Keratinocyte (primary cell): Measurements from ENCODE around the gene LMBR1. TPM values are rescaled to one million over a fixed set of nuclear protein-coding genes. Genes with fewer than 3 reads are reported as not detected.

Source experiments
- DNase-seq: peaks from one replicate; pipeline ENCODE4 v3.0.0-alpha.2; 2011; ENCODE audit warnings: low read depth, missing footprints, low spot score
- FAIRE-seq: peaks from 2 replicates; lab custom pipeline; 2011; peaks lifted over from hg19 to GRCh38; lab: Jason Lieb, UNC
- H2AFZ ChIP-seq: 2 replicates; pipeline ENCODE4 v1.6.0; 2012; ENCODE audit warnings: low read length, control low read depth, inconsistent platforms; ENCODE audit not compliant: control insufficient read depth
- H3K27ac ChIP-seq: 2 replicates; pipeline ENCODE4 v1.5.1; 2011; ENCODE audit warnings: low read length; ENCODE audit not compliant: control insufficient read depth, insufficient read depth
- H3K27me3 ChIP-seq: 3 replicates; pipeline ENCODE4 v1.6.0; 2011; ENCODE audit warnings: low read length; ENCODE audit not compliant: control insufficient read depth, insufficient read depth; ENCODE audit errors: extremely low read depth
- H3K36me3 ChIP-seq, 2 experiments: 2 replicates in 1 of 2; 3 replicates in 1 of 2; pipeline ENCODE4 v1.5.1; 2011; ENCODE audit warnings: low read length in 2 of 2, mild to moderate bottlenecking in 1 of 2; ENCODE audit not compliant: control insufficient read depth in 2 of 2, insufficient read depth in 2 of 2; ENCODE audit errors: extremely low read depth in 1 of 2
- H3K4me1 ChIP-seq: 3 replicates; pipeline ENCODE4 v1.5.1; 2011; ENCODE audit warnings: low read length; ENCODE audit not compliant: control insufficient read depth, insufficient read depth; ENCODE audit errors: extremely low read depth
- H3K4me2 ChIP-seq: 3 replicates; pipeline ENCODE4 v1.6.0; 2011; ENCODE audit warnings: low read depth, low read length; ENCODE audit not compliant: control insufficient read depth, insufficient read depth; ENCODE audit errors: extremely low read depth
- H3K4me3 ChIP-seq, 3 experiments: fragments of 200-600 bp in 1 of 3; sonication (generic) in 1 of 3; 2 replicates in 2 of 3; 3 replicates in 1 of 3; pipeline ENCODE4 v1.5.1; 2011 to 2016; ENCODE audit warnings: low read length in 3 of 3, mild to moderate bottlenecking in 3 of 3, control low read depth in 2 of 3, inconsistent platforms in 1 of 3, low read depth in 1 of 3, mixed read lengths in 1 of 3, mixed run types in 1 of 3, moderate library complexity in 1 of 3; ENCODE audit not compliant: control insufficient read depth in 2 of 3, insufficient read depth in 2 of 3; ENCODE audit errors: extremely low read depth in 1 of 3
- H3K79me2 ChIP-seq: 2 replicates; pipeline ENCODE4 v1.6.0; 2012; ENCODE audit warnings: low read length; ENCODE audit not compliant: control insufficient read depth, insufficient read depth
- H3K9ac ChIP-seq: 3 replicates; pipeline ENCODE4 v1.6.0; 2011; ENCODE audit warnings: low read length; ENCODE audit not compliant: control insufficient read depth, insufficient read depth; ENCODE audit errors: extremely low read depth
- H3K9me1 ChIP-seq: 3 replicates; pipeline ENCODE4 v1.6.0; 2011; ENCODE audit warnings: low read length; ENCODE audit not compliant: control insufficient read depth, insufficient read depth; ENCODE audit errors: extremely low read depth
- H3K9me3 ChIP-seq: 2 replicates; pipeline ENCODE4 v1.5.1; 2012; ENCODE audit warnings: low read depth, low read length; ENCODE audit not compliant: control insufficient read depth
- H4K20me1 ChIP-seq: 3 replicates; pipeline ENCODE4 v1.6.0; 2011; ENCODE audit warnings: low read length; ENCODE audit not compliant: control insufficient read depth, insufficient read depth; ENCODE audit errors: extremely low read depth
- CTCF ChIP-seq, 3 experiments: IDR thresholded peaks in 1 of 3; conservative IDR thresholded peaks in 1 of 3; optimal IDR thresholded peaks in 1 of 3; 2 replicates in 2 of 3; 3 replicates in 1 of 3; pipeline versions ENCODE3 to v1.5.1; 2011; ENCODE audit warnings: low read length in 3 of 3, mild to moderate bottlenecking in 3 of 3, moderate library complexity in 2 of 3, control low read depth in 1 of 3, inconsistent platforms in 1 of 3; ENCODE audit not compliant: insufficient read depth in 2 of 3; ENCODE audit errors: extremely low read depth in 1 of 3
- EZH2 ChIP-seq: IDR thresholded peaks from one replicate; pipeline ENCODE4 v1.6.1; 2012; ENCODE audit warnings: inconsistent platforms, mild to moderate bottlenecking, low read length, moderate library complexity
- dilution Hi-C: fragments of 300-500 bp; cut with MboI; formaldehyde crosslinking; loops from one replicate; pipeline ENCODE4 v1.7.0; 2020; ENCODE audit warnings: low sequenced_read_pairs; ENCODE audit not compliant: extremely low pct_ligation_motif_present
- polyA plus RNA-seq, 5 experiments: library from polyadenylated mRNA; depleted of rRNA in 3 of 5; stranded (reverse) in 3 of 5; stranded (forward) in 1 of 5; unstranded in 1 of 5; fragments of >200 nt; gene quantifications; 1 replicate in 1 of 5; 2 replicates in 3 of 5; 3 replicates in 1 of 5; pipeline versions ENCODE4 v1.2.1 to v1.2.3, GENCODE V29; 2011 to 2012; ENCODE audit warnings: missing spikeins in 2 of 5, low read depth in 1 of 5, low replicate concordance in 1 of 5

Gene LMBR1
- polyA plus RNA-seq, 1 donor (not counting 4 experiments of a cell fraction or from before 2014, with no cell fraction given), result 30.2 TPM

DNA sequence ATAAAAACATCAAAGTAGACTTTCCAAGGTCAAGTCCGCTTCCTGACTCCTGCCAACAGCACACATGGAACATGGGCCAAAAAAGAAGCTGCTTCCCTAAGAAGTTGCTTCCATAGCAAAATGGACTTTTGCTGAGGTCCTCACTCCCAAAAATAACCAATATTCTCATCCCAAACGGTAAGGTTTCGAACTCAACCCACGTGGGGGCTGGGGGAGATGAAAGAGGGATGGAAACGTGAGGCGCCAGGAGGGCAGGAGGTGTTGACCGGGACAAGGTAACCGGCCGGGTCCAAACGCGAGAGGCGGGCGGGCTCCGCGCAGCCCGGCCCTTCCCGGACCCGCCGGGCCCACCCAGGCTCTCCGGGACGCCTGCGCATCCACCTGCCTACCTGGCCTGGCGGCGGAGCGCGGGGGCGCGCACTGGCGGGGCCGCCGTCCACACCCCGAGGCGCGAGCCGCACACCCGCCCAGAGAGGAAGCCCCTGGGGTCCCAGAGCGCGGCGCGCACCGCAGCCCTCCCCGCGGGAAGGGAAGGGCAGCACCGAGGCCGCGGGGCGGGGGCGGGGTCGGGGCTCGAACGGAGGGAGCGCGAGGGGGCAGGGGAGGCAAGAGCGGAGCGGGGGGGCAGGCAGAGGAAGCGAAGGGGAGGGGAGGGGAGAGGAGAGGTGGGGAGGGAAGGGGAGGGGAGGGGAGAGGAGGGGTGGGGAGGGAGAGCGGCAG lies 742 bp downstream of the LMBR1 start:
- Histone ChIP-seq H3K9ac (peak overlapping the region; percentile 71), H3K9me1 (no peaks in the 10 kb centered on the region), H3K4me2 (peak overlapping the region; percentile 65), H3K4me1 (peaks cover 6% of the 10 kb centered on the region), H3K9me3 (no peaks in the 10 kb centered on the region), H3K27ac (peak overlapping the region; percentile 37), H3K79me2 (peaks cover 34% of the 10 kb centered on the region), H3K36me3 (no peaks in the 10 kb centered on the region), H2AFZ (peak overlapping the region; percentile 51), H3K4me3 (peak overlapping the region; percentile 75 to 81 (median 81)), H4K20me1 (no peaks in the 10 kb centered on the region), H3K27me3 (no peaks in the 10 kb centered on the region)
- DNase-seq, result no peak
- no peak for FAIRE-seq
- dilution Hi-C loops, result no loop called here
- no peak for TF ChIP-seq EZH2

GRCh38 chr7:156889746-156890145 lies 3.2 kb downstream of the LMBR1 start:
- dilution Hi-C loops, result no loop called here
- peaks cover 6% of the 10 kb centered on the region for H3K4me1 ChIP-seq
- no peaks in the 10 kb centered on the region for H3K9me3 ChIP-seq
- no peak overlapping the region for H3K9ac ChIP-seq
- H4K20me1 ChIP-seq, result no peaks in the 10 kb centered on the region
- no peaks in the 10 kb centered on the region for H3K27me3 ChIP-seq
- H3K27ac ChIP-seq, result no peak overlapping the region
- no peak for DNase-seq
- no peaks in the 10 kb centered on the region for H3K9me1 ChIP-seq
- H2AFZ ChIP-seq, result no peak overlapping the region
- H3K36me3 ChIP-seq, result no peaks in the 10 kb centered on the region
- H3K4me3 ChIP-seq, result no peak overlapping the region
- H3K79me2 ChIP-seq, result peaks cover 53% of the 10 kb centered on the region
- TF ChIP-seq CTCF (optimal IDR thresholded peaks at IDR 0.05 in 1 of 3, IDR thresholded peaks at IDR 0.05 in 1 of 3, conservative IDR thresholded peaks at IDR 0.05 in 1 of 3; ENCODE audit: extremely low read depth in 1 of 3, insufficient read depth in 2 of 3, low read length in 3 of 3), result no peak
- no peak for TF ChIP-seq EZH2
- no peak overlapping the region for H3K4me2 ChIP-seq
- FAIRE-seq, result no peak
